IMR-90 (cell line): ENCODE measurements around the gene ADAM15. TPM values are rescaled to one million over a fixed set of nuclear protein-coding genes. Genes with fewer than 3 reads are reported as not detected.

Source experiments
- ATAC-seq: fragments of 200-7000 bp; cut with Tn5 transposase; 2 replicates; pipeline ENCODE4 v1.9.1; 2020; ENCODE audit warnings: low read depth, mild to moderate bottlenecking, moderate library complexity
- BruUV-seq: library from RNA; stranded (reverse); fragments of 400-500 nt; replicated peaks from 2 replicates; lab custom pipeline; 2021; lab: Mats Ljungman, UMichigan
- CTCF ChIA-PET: fragments of 300-600 bp; formaldehyde crosslinking; extraction: SDS; loops from one replicate; lab custom pipeline; 2021; ENCODE audit warnings: antibody characterized with exemption; lab: Yijun Ruan, JAX
- POLR2A ChIA-PET: fragments of 300-600 bp; sonication (Branson Sonifier 250); formaldehyde crosslinking; loops from one replicate; lab custom pipeline; 2022; ENCODE audit warnings: antibody characterized with exemption; ENCODE audit not compliant: unreplicated experiment; lab: Charles Lee
- DNase-seq: peaks from one replicate; pipeline ENCODE4 v3.0.0; 2013
- H2AFZ ChIP-seq: replicated peaks from 2 replicates; pipeline ENCODE3; 2013; ENCODE audit warnings: low read length, mild to moderate bottlenecking; ENCODE audit not compliant: poor library complexity
- H2AK5ac ChIP-seq: 2 replicates; pipeline ENCODE4 v1.6.1; 2013; ENCODE audit warnings: low read depth, low read length, inconsistent platforms
- H2AK9ac ChIP-seq: replicated peaks from 2 replicates; pipeline ENCODE3; 2013; ENCODE audit warnings: mild to moderate bottlenecking, low read depth, low read length, moderate library complexity; ENCODE audit not compliant: poor library complexity
- H2BK120ac ChIP-seq: 2 replicates; pipeline ENCODE4 v1.6.1; 2013; ENCODE audit warnings: low read depth, low read length, inconsistent platforms
- H2BK15ac ChIP-seq: 3 replicates; pipeline ENCODE4 v1.6.1; 2013; ENCODE audit warnings: low read depth, low read length, inconsistent platforms
- H2BK20ac ChIP-seq: 2 replicates; pipeline ENCODE4 v1.6.1; 2013; ENCODE audit warnings: low read depth, mild to moderate bottlenecking, inconsistent platforms, low read length, moderate library complexity
- H2BK5ac ChIP-seq: 2 replicates; pipeline ENCODE4 v1.6.1; 2013; ENCODE audit warnings: mild to moderate bottlenecking, low read depth, low read length, inconsistent platforms; ENCODE audit not compliant: poor library complexity, severe bottlenecking
- H3K14ac ChIP-seq: replicated peaks from 2 replicates; pipeline ENCODE4 v1.6.1; 2013; ENCODE audit warnings: low read depth, low read length, inconsistent platforms
- H3K18ac ChIP-seq: 2 replicates; pipeline ENCODE4 v1.6.1; 2013; ENCODE audit warnings: low read depth, low read length, control low read depth
- H3K23ac ChIP-seq: 2 replicates; pipeline ENCODE4 v1.6.1; 2013; ENCODE audit warnings: low read depth, low read length, inconsistent platforms
- H3K27ac ChIP-seq: 2 replicates; pipeline ENCODE4 v1.5.1; 2013; ENCODE audit warnings: mild to moderate bottlenecking, control low read depth, low read length; ENCODE audit not compliant: insufficient read depth
- H3K27me3 ChIP-seq: 2 replicates; pipeline ENCODE4 v1.6.1; 2013; ENCODE audit warnings: low read length; ENCODE audit not compliant: control insufficient read depth, insufficient read depth
- H3K36me3 ChIP-seq: 2 replicates; pipeline ENCODE4 v1.6.1; 2013; ENCODE audit warnings: low read length, mixed read lengths; ENCODE audit not compliant: control insufficient read depth, insufficient read depth
- H3K4ac ChIP-seq: 2 replicates; pipeline ENCODE4 v1.6.1; 2013; ENCODE audit warnings: low read depth, low read length, inconsistent platforms
- H3K4me1 ChIP-seq: 2 replicates; pipeline ENCODE4 v1.6.1; 2013; ENCODE audit warnings: low read length, mixed read lengths; ENCODE audit not compliant: control insufficient read depth, insufficient read depth
- H3K4me2 ChIP-seq: 2 replicates; pipeline ENCODE4 v1.6.1; 2013; ENCODE audit warnings: low read depth, mild to moderate bottlenecking, control low read depth, low read length, moderate library complexity
- H3K4me3 ChIP-seq: 2 replicates; pipeline ENCODE4 v1.5.1; 2013; ENCODE audit warnings: low read depth, mild to moderate bottlenecking, control low read depth, low read length, moderate library complexity; ENCODE audit not compliant: insufficient read depth
- H3K56ac ChIP-seq: 2 replicates; pipeline ENCODE4 v1.6.1; 2013; ENCODE audit warnings: low read length, inconsistent platforms; ENCODE audit not compliant: insufficient read depth; ENCODE audit errors: extremely low read depth
- H3K79me1 ChIP-seq, 2 experiments: 2 replicates each; pipeline ENCODE4 v1.6.1; 2013; ENCODE audit warnings: low read length in 2 of 2, inconsistent platforms in 1 of 2, low read depth in 1 of 2
- H3K9ac ChIP-seq: 2 replicates; pipeline ENCODE4 v1.6.1; 2013; ENCODE audit warnings: low read depth, low read length, control low read depth
- H3K9me1 ChIP-seq: 2 replicates; pipeline ENCODE4 v1.6.1; 2013; ENCODE audit warnings: low read length, inconsistent platforms; ENCODE audit not compliant: insufficient read depth
- H3K9me3 ChIP-seq: 2 replicates; pipeline ENCODE4 v1.6.1; 2013; ENCODE audit warnings: low read length; ENCODE audit not compliant: control insufficient read depth, insufficient read depth
- H4K20me1 ChIP-seq: 2 replicates; pipeline ENCODE4 v1.6.1; 2013; ENCODE audit warnings: low read length, inconsistent platforms; ENCODE audit not compliant: insufficient read depth
- H4K5ac ChIP-seq: 2 replicates; pipeline ENCODE4 v1.6.1; 2013; ENCODE audit warnings: mild to moderate bottlenecking, low read depth, low read length, control low read depth
- H4K8ac ChIP-seq, 2 experiments: 2 replicates each; pipeline ENCODE4 v1.6.1; 2013; ENCODE audit warnings: low read depth in 2 of 2, low read length in 2 of 2, control low read depth in 1 of 2, inconsistent platforms in 1 of 2
- H4K91ac ChIP-seq: 2 replicates; pipeline ENCODE4 v1.6.1; 2013; ENCODE audit warnings: low read depth, low read length, inconsistent platforms; ENCODE audit not compliant: insufficient read depth
- NFE2L2 ChIP-seq: fragments of 150-350 bp; IDR thresholded peaks from 2 replicates; pipeline ENCODE4 v1.6.1; 2016; ENCODE audit warnings: low read depth, mild to moderate bottlenecking, low read length
- POLR2A ChIP-seq: IDR thresholded peaks from 2 replicates; pipeline ENCODE4 v1.6.1; 2012; ENCODE audit warnings: mild to moderate bottlenecking, low read depth, low read length
- RCOR1 ChIP-seq: IDR thresholded peaks from 2 replicates; pipeline ENCODE4 v1.6.1; 2012; ENCODE audit warnings: mild to moderate bottlenecking, low read length, improper control_type of control experiment; ENCODE audit not compliant: insufficient replicate concordance
- RFX5 ChIP-seq: IDR thresholded peaks from 2 replicates; pipeline ENCODE4 v1.8.0; 2012; ENCODE audit warnings: low read depth, mild to moderate bottlenecking, low read length, moderate library complexity
- SMC3 ChIP-seq: fragments of 150-350 bp; IDR thresholded peaks from 2 replicates; pipeline ENCODE4 v1.6.1; 2016; ENCODE audit warnings: low read depth, mild to moderate bottlenecking, antibody characterized with exemption, low read length, moderate library complexity
- USF2 ChIP-seq: fragments of 150-350 bp; IDR thresholded peaks from 2 replicates; pipeline ENCODE4 v1.6.1; 2017; ENCODE audit warnings: mild to moderate bottlenecking, antibody characterized with exemption, low read length, low read depth
- WGBS, 2 experiments: methylation state at CpG; one replicate each; pipeline versions ENCODE4 v1.1.5 to v1.1.7; 2013; ENCODE audit warnings: missing lambda C conversion rate in 2 of 2; ENCODE audit not compliant: insufficient read length in 1 of 2; ENCODE audit errors: extremely low coverage in 2 of 2; 5-methylcytosine and 5-hydroxymethylcytosine counted together
- dilution Hi-C: fragments of 300-500 bp; cut with HindIII; formaldehyde crosslinking; loops from one replicate; pipeline ENCODE4 v1.14.3; 2018; ENCODE audit warnings: low sequenced_read_pairs; ENCODE audit not compliant: unreplicated experiment
- in situ Hi-C: fragments of 300-500 bp; cut with MboI; formaldehyde crosslinking; loops from 3 replicates; pipeline ENCODE4 v1.14.3; 2019; ENCODE audit warnings: low sequenced_read_pairs, inconsistent platforms, mixed read lengths
- intact Hi-C: fragments of 100-400 bp; cut with micrococcal nuclease; formaldehyde crosslinking; loops from 2 replicates; pipeline ENCODE4 v1.10.0; 2022
- polyA plus RNA-seq, 3 experiments: library from polyadenylated mRNA; depleted of rRNA; stranded (reverse); fragments of >200 nt; gene quantifications; 2 replicates each; pipeline ENCODE4 v1.2.3, GENCODE V29; 2012; ENCODE audit warnings: low replicate concordance in 1 of 3
- total RNA-seq: library from RNA; depleted of rRNA; stranded (reverse); fragments of >200 nt; gene quantifications from 2 replicates; pipeline ENCODE4 v1.2.3, GENCODE V29; 2012

Gene ADAM15
- total and polyA plus RNA-seq, 2 of the 4 experiments (the other 2 are of a cell fraction) = 25.6 to 52.4 TPM

- no peak for ATAC-seq
- Histone ChIP-seq H3K56ac (no peak overlapping the region), H4K91ac (no peak overlapping the region), H4K5ac (no peak overlapping the region), H2BK20ac (no peak overlapping the region), H2AK5ac (no peak overlapping the region), H3K9me3 (no peaks in the 10 kb centered on the region), H3K79me1 (peaks cover 0 to 5% of the 10 kb centered on the region in 2 experiments; a peak in 2 of 4 replicates), H3K4me1 (peaks cover 5% of the 10 kb centered on the region; the same call in 1 of the 2 replicates), H3K27me3 (peaks cover 14% of the 10 kb centered on the region), H3K36me3 (peaks cover 21% of the 10 kb centered on the region; the same call in 1 of the 2 replicates), H4K20me1 (peaks cover 4% of the 10 kb centered on the region; the same call in 1 of the 2 replicates), H2BK120ac (no peak overlapping the region), H3K9ac (no peak overlapping the region), H3K27ac (no peak overlapping the region), H2BK15ac (no peak overlapping the region), H3K4ac (no peak overlapping the region), H3K23ac (no peak overlapping the region), H2BK5ac (no peak overlapping the region), H4K8ac (peak overlapping the region in 1 of 2 experiments; percentile 69; a peak in 1 of 4 replicates), H2AK9ac (peak overlapping the region; percentile 89), H3K14ac (no peak overlapping the region), H2AFZ (peak overlapping the region; percentile 89), H3K4me3 (no peak overlapping the region), H3K4me2 (no peak overlapping the region), H3K18ac (no peak overlapping the region), H3K9me1 (peaks cover 8% of the 10 kb centered on the region; the same call in 1 of the 2 replicates)
- no peak for DNase-seq
- WGBS, 2 experiments = no CpG with 5 or more reads among the region's 28 CpGs
- no TSS peak for BruUV-seq
- ChIA-PET CTCF (interaction anchor here (1.1 to 1.4 kb wide), 3 partner anchors 15 to 25 kb away, joined by 3 to 4 read pairs (median 3); no protein-coding TSS in a partner anchor), POLR2A (no interaction called here)
- TF ChIP-seq POLR2A (no peak), SMC3 (no peak), RFX5 (no peak), NFE2L2 (no peak), RCOR1 (no peak), USF2 (no peak)
- dilution Hi-C loops (no loop called here), intact Hi-C loops (no loop called here), in situ Hi-C loops (no loop called here)
These were observed 19.1 kb downstream of the ADAM15 start for GRCh38 chr1:155070158-155070621.
